ENCODE results near the gene PEX11G. TPM values are rescaled to one million over a fixed set of nuclear protein-coding genes. Genes with fewer than 3 reads are reported as not detected.
A peak's percentile ranks its signal among the peaks of the same experiment; 100 is the strongest.

The PEX11G gene
- total RNA-seq, 4 donors from 2014 or later: 2.2 to 14.5 (median 8.9) TPM

DNA sequence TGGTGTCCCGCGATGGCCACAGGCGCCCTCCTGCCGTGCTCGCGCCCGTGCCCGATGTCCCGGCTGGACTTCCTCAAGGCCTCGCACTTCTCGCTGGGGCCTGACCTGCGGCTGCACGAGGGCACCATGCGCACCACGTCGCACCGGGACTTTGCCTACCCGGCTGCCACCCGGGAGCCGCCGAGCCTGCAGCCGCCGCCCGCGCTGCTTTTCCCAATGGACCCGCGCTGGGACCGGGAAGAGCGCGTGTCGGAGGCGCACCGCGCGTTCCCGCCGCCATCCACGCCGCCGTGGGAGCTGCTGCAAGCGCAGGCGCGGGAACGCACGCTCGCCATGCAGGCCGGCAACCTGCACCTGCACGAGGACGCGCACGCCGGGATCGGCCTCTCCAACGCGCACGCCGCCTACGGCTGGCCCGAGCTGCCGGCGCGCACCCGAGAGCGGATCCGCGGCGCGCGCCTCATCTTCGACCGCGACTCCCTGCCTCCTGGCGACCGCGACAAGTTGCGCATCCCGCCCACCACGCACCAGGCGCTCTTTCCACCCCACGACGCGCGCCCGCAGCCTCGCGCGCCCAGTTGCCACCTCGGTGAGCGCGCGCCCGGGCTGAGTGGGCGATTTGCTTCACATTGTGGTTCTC, 12.1 kb upstream of the PEX11G start:
- Histone ChIP-seq H3K4me3 (peak overlapping the region; percentile 8 to 48 (median 19)), H3K27me3 (peaks cover 13% of the 10 kb centered on the region), H3K36me3 (no peaks in the 10 kb centered on the region), H3K9me3 (no peaks in the 10 kb centered on the region), H3K27ac (no peak overlapping the region), H3K4me1 (peaks cover 6 to 20% (median 19%) of the 10 kb centered on the region in 4 donors)
- intact Hi-C loops (cut with DNase I; ENCODE audit: low total_unique reads) (no loop called here), in situ Hi-C loops (cut with MboI; ENCODE audit: low pct_ligation_motif_present in 1 of 4, low pct_unique_long_range_greater_than_20kb in 1 of 4, low sequenced_read_pairs in 3 of 4) (no loop called here)
- WGBS, 2 donors (ENCODE audit: low coverage in 1 of 2): 9% methylated on average over 50 of the region's 93 CpGs; no CpG with 5 or more reads in 1 of the 2 donors
- TF ChIP-seq, protein P1, sequence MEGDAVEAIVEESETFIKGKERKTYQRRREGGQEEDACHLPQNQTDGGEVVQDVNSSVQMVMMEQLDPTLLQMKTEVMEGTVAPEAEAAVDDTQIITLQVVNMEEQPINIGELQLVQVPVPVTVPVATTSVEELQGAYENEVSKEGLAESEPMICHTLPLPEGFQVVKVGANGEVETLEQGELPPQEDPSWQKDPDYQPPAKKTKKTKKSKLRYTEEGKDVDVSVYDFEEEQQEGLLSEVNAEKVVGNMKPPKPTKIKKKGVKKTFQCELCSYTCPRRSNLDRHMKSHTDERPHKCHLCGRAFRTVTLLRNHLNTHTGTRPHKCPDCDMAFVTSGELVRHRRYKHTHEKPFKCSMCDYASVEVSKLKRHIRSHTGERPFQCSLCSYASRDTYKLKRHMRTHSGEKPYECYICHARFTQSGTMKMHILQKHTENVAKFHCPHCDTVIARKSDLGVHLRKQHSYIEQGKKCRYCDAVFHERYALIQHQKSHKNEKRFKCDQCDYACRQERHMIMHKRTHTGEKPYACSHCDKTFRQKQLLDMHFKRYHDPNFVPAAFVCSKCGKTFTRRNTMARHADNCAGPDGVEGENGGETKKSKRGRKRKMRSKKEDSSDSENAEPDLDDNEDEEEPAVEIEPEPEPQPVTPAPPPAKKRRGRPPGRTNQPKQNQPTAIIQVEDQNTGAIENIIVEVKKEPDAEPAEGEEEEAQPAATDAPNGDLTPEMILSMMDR (IDR thresholded peaks at IDR 0.05): peak in 2 of 5 experiments; percentile 26 to 40
- TF ChIP-seq EP300 (IDR thresholded peaks at IDR 0.05; ENCODE audit: low read depth): no peak
- peak; percentile 74 for DNase-seq

DNA sequence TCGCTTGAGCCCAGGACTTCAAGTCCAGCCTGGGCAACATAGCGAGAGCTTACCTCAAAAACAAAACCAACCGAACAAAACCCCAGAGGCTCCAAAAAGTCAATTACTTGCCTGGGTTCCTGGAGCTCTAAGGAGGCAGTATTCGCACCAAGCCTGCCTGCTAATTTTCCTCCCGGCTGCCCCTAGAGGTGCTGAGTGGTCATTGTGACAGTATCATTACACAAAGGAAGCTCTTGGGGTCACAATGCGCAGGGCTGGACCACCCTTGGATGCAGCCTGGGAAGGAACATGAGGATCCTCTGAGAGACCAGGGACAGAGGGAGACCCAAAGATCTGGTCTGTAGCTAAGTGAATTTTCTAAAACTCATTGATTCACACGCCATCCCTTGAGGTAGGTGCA, 8.5 kb upstream of the PEX11G start:
- in situ Hi-C loops (cut with MboI; ENCODE audit: low pct_ligation_motif_present in 1 of 4, low pct_unique_long_range_greater_than_20kb in 1 of 4, low sequenced_read_pairs in 3 of 4): no loop called here
- intact Hi-C loops (cut with DNase I; ENCODE audit: low total_unique reads): no loop called here
- H3K4me3 ChIP-seq: no peak overlapping the region
- H3K27me3 ChIP-seq: peaks cover 13% of the 10 kb centered on the region
- no peak for DNase-seq
- H3K27ac ChIP-seq: no peak overlapping the region
- peaks cover 0 to 15% (median 9%) of the 10 kb centered on the region in 4 donors for H3K4me1 ChIP-seq
- H3K9me3 ChIP-seq: no peaks in the 10 kb centered on the region
- no peaks in the 10 kb centered on the region for H3K36me3 ChIP-seq
- 57% methylated on average over 7 of the region's 7 CpGs; no CpG with 5 or more reads in 1 of the 2 donors for WGBS, 2 donors (ENCODE audit: low coverage in 1 of 2)
- no peak for TF ChIP-seq EP300 (IDR thresholded peaks at IDR 0.05; ENCODE audit: low read depth)
- TF ChIP-seq, protein P1 (IDR thresholded peaks at IDR 0.05): peak; percentile 15 to 32 (median 29)

DNA sequence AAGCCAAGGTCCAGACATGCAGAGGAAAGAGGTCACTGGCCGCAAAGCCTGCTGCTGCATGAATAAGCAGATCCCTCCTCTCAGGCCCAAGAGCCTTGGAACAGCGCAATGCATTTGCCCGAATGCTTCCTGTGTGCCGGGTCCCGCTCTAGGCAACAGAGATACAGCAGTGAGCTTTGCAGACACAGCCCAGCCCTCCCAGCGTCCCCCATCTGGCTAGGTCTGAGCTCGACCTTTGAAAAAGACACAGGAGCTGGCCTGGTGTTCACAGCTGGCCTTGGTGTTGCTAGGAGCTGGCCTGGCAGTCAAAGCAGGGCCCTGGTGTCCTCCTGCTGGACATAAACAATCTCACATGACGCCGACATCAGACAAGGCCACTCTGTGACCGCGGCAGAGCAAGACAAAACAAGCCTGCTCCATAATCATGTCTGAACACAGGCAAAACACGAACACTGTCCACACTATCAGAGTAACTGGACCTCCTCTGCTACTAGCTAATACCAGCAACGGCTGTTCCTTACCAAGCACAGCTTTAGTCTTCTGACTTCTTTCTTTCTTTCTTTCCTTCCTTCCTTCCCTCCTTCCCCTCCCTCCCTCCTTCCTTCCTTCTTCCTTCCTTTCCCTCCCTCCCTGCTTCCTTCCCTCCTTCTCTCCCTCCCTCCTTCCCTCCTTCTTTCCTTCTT, 5.7 kb upstream of the PEX11G start:
- H3K27me3 ChIP-seq: no peaks in the 10 kb centered on the region
- peak overlapping the region; percentile 46 to 78 (median 68) for H3K27ac ChIP-seq
- 46 to 73% methylated on average over 2 to 13 of the region's 13 CpGs for WGBS, 2 donors (ENCODE audit: low coverage in 1 of 2)
- H3K36me3 ChIP-seq: no peaks in the 10 kb centered on the region
- in situ Hi-C loops (cut with MboI; ENCODE audit: low pct_ligation_motif_present in 1 of 4, low pct_unique_long_range_greater_than_20kb in 1 of 4, low sequenced_read_pairs in 3 of 4) (no loop called here), intact Hi-C loops (cut with DNase I; ENCODE audit: low total_unique reads) (no loop called here)
- DNase-seq: no peak
- TF ChIP-seq POLR2AphosphoS5 (IDR thresholded peaks at IDR 0.05) (no peak), EP300 (IDR thresholded peaks at IDR 0.05; ENCODE audit: low read depth) (no peak)
- TF ChIP-seq, protein P1 (IDR thresholded peaks at IDR 0.05): peak in 1 of 5 experiments; percentile 26
- no peaks in the 10 kb centered on the region for H3K9me3 ChIP-seq
- H3K4me1 ChIP-seq: peaks cover 0 to 11% (median 0%) of the 10 kb centered on the region in 4 donors
- no peak overlapping the region for H3K4me3 ChIP-seq

DNA sequence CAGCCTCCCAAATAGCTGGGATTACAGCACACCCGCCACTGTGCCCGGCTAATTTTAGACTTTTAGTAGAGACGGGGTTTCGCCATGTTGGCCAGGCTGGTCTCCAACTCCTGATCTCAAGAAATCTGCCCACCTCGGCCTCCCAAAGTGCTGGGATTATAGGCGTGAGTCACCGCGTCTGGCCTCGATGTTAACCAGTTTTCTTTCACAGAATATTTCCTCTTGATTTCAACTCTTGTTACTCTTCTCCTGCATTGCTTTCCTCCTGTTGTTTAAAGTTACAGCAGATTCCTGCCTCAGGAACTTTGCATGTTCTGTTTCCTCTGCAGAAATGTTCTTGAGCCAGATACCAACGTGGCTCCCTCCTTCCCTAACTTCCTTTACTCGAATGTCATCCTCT, 3.7 kb upstream of the PEX11G start:
- no peak overlapping the region for H3K4me3 ChIP-seq
- WGBS, 2 donors (ENCODE audit: low coverage in 1 of 2): 69 to 70% methylated on average over 10 to 11 of the region's 11 CpGs
- H3K36me3 ChIP-seq: no peaks in the 10 kb centered on the region
- peaks cover 0 to 23% (median 10%) of the 10 kb centered on the region in 4 donors for H3K4me1 ChIP-seq
- H3K9me3 ChIP-seq: no peaks in the 10 kb centered on the region
- no peak for DNase-seq
- no peak overlapping the region for H3K27ac ChIP-seq
- no peaks in the 10 kb centered on the region for H3K27me3 ChIP-seq
- no peak for TF ChIP-seq POLR2AphosphoS5 (IDR thresholded peaks at IDR 0.05)
- TF ChIP-seq, protein P1 (IDR thresholded peaks at IDR 0.05): no peak
- TF ChIP-seq EP300 (IDR thresholded peaks at IDR 0.05; ENCODE audit: low read depth): no peak
- no peak for TF ChIP-seq POLR2A (IDR thresholded peaks at IDR 0.05)
- in situ Hi-C loops (cut with MboI; ENCODE audit: low pct_ligation_motif_present in 1 of 4, low pct_unique_long_range_greater_than_20kb in 1 of 4, low sequenced_read_pairs in 3 of 4) (no loop called here), intact Hi-C loops (cut with DNase I; ENCODE audit: low total_unique reads) (no loop called here)

Data from transverse colon (tissue), 4 donors.